HepG2 (cell line): ENCODE measurements around the gene C14orf93. TPM values are rescaled to one million over a fixed set of nuclear protein-coding genes. Genes with fewer than 3 reads are reported as not detected.
A peak's percentile ranks its signal among the peaks of the same experiment; 100 is the strongest.

ENCODE experiments used
- ATF7 ChIP-seq, 2 experiments: fragments of 450-650 bp in 1 of 2; sonication (generic) in 1 of 2; formaldehyde crosslinking in 1 of 2; IDR thresholded peaks; 2 replicates each; pipeline versions ENCODE4 v1.4.0 to v1.6.1; 2016 to 2020; ENCODE audit warnings: antibody characterized with exemption in 1 of 2, mild to moderate bottlenecking in 1 of 2, missing genetic modification reagents in 1 of 2
- BCL3 ChIP-seq: sonication (generic); formaldehyde crosslinking; IDR thresholded peaks from 2 replicates; pipeline ENCODE4 v1.5.1; 2020; ENCODE audit warnings: mild to moderate bottlenecking, missing genetic modification reagents, moderate library complexity
- GATA4 ChIP-seq: sonication (generic); IDR thresholded peaks from 2 replicates; pipeline ENCODE4 v1.6.1; 2016; ENCODE audit warnings: antibody characterized with exemption, low read depth, borderline replicate concordance
- GFI1 ChIP-seq: sonication (generic); formaldehyde crosslinking; IDR thresholded peaks from 2 replicates; pipeline ENCODE4 v1.5.0; 2020; ENCODE audit warnings: missing genetic modification reagents, mild to moderate bottlenecking, borderline replicate concordance
- HNF4G ChIP-seq, 2 experiments: sonication (generic) in 1 of 2; formaldehyde crosslinking in 1 of 2; IDR thresholded peaks; 2 replicates each; pipeline versions ENCODE4 v1.4.0 to v1.6.1; 2011 to 2020; ENCODE audit warnings: borderline replicate concordance in 2 of 2, low read depth in 2 of 2, mild to moderate bottlenecking in 2 of 2, low read length in 1 of 2, missing genetic modification reagents in 1 of 2, moderate library complexity in 1 of 2
- HOXA9 ChIP-seq: sonication (generic); formaldehyde crosslinking; IDR thresholded peaks from 2 replicates; pipeline ENCODE4 v1.8.1; 2022; ENCODE audit warnings: missing genetic modification reagents, mild to moderate bottlenecking, moderate library complexity, borderline replicate concordance
- ISX ChIP-seq: sonication (generic); formaldehyde crosslinking; conservative IDR thresholded peaks from 2 replicates; pipeline ENCODE4 v1.5.0; 2020; ENCODE audit warnings: missing genetic modification reagents
- MAFK ChIP-seq, 2 experiments: IDR thresholded peaks in 1 of 2; conservative IDR thresholded peaks in 1 of 2; 2 replicates each; pipeline ENCODE4 v1.6.1; 2011; ENCODE audit warnings: improper control_type of control experiment in 2 of 2, low read length in 2 of 2
- MTERF4 ChIP-seq: sonication (generic); formaldehyde crosslinking; IDR thresholded peaks from 2 replicates; pipeline ENCODE4 v1.8.0; 2023; ENCODE audit warnings: mild to moderate bottlenecking, missing genetic modification reagents
- PREB ChIP-seq: sonication (generic); formaldehyde crosslinking; IDR thresholded peaks from 2 replicates; pipeline ENCODE4 v1.4.0; 2020; ENCODE audit warnings: missing genetic modification reagents
- RFX5 ChIP-seq: IDR thresholded peaks from 2 replicates; pipeline ENCODE4 v1.6.1; 2011; ENCODE audit warnings: low read depth, low read length, improper control_type of control experiment
- SMAD9 ChIP-seq: sonication (generic); formaldehyde crosslinking; IDR thresholded peaks from 2 replicates; pipeline ENCODE4 v1.5.1; 2020; ENCODE audit warnings: mild to moderate bottlenecking, missing genetic modification reagents
- SOX13 ChIP-seq, 3 experiments: fragments of 450-650 bp in 1 of 3; sonication (generic) in 1 of 3; formaldehyde crosslinking in 1 of 3; IDR thresholded peaks in 2 of 3; conservative IDR thresholded peaks in 1 of 3; 2 replicates each; pipeline versions ENCODE4 v1.5.0 to v1.6.1; 2016 to 2020; ENCODE audit warnings: antibody characterized with exemption in 1 of 3, mild to moderate bottlenecking in 1 of 3, missing compliant biosample characterization in 1 of 3, missing genetic modification reagents in 1 of 3, moderate library complexity in 1 of 3
- XRCC5 ChIP-seq: fragments of 200-400 bp; formaldehyde crosslinking; optimal IDR thresholded peaks from 2 replicates; pipeline ENCODE3; 2017; ENCODE audit warnings: mild to moderate bottlenecking, low read length
- ZBTB20 ChIP-seq: sonication (generic); formaldehyde crosslinking; IDR thresholded peaks from 2 replicates; pipeline ENCODE4 v1.8.1; 2023; ENCODE audit warnings: missing genetic modification reagents, low read depth, mild to moderate bottlenecking, borderline replicate concordance
- ZBTB34 ChIP-seq: sonication (generic); formaldehyde crosslinking; IDR thresholded peaks from 2 replicates; pipeline ENCODE4 v1.8.0; 2022; ENCODE audit warnings: mild to moderate bottlenecking, missing genetic modification reagents
- ZFAT ChIP-seq: sonication (generic); formaldehyde crosslinking; conservative IDR thresholded peaks from 2 replicates; pipeline ENCODE4 v1.8.1; 2023; ENCODE audit warnings: missing genetic modification reagents, inconsistent platforms
- ZFP41 ChIP-seq: sonication (generic); formaldehyde crosslinking; IDR thresholded peaks from 2 replicates; pipeline ENCODE4 v1.4.0; 2020; ENCODE audit warnings: mild to moderate bottlenecking, missing genetic modification reagents, borderline replicate concordance
- ZNF180 ChIP-seq: sonication (generic); formaldehyde crosslinking; IDR thresholded peaks from 2 replicates; pipeline ENCODE4 v1.4.0; 2020; ENCODE audit warnings: low read depth, missing genetic modification reagents, borderline replicate concordance
- ZNF256 ChIP-seq: sonication (generic); formaldehyde crosslinking; conservative IDR thresholded peaks from 2 replicates; pipeline ENCODE4 v1.4.0; 2020; ENCODE audit warnings: missing genetic modification reagents
- ZNF3 ChIP-seq: IDR thresholded peaks from 2 replicates; pipeline ENCODE4 v1.7.0; 2017; ENCODE audit warnings: inconsistent platforms
- ZNF652 ChIP-seq: IDR thresholded peaks from 2 replicates; pipeline ENCODE4 v1.6.1; 2016; ENCODE audit warnings: low read depth, borderline replicate concordance
- ZNF766 ChIP-seq: sonication (generic); formaldehyde crosslinking; IDR thresholded peaks from 2 replicates; pipeline ENCODE4 v1.5.0; 2020; ENCODE audit warnings: missing genetic modification reagents, borderline replicate concordance
- ZNF775 ChIP-seq: sonication (generic); formaldehyde crosslinking; IDR thresholded peaks from 2 replicates; pipeline ENCODE4 v1.4.0; 2020; ENCODE audit warnings: missing genetic modification reagents, mild to moderate bottlenecking, moderate library complexity, borderline replicate concordance
- polyA plus RNA-seq, 8 experiments: library from polyadenylated mRNA; depleted of rRNA in 3 of 8; stranded (reverse) in 7 of 8; unstranded in 1 of 8; fragments of >200 nt; fragmentation: Illumina TruSeq in 4 of 8; extraction: Trizol in 4 of 8; gene quantifications; 2 replicates each; pipeline versions ENCODE4 v1.2.1 to v1.2.3, GENCODE V29; 2011 to 2016; ENCODE audit warnings: low read depth in 4 of 8, missing spikeins in 1 of 8, mixed read lengths in 1 of 8; ENCODE audit not compliant: insufficient read depth in 1 of 8
- total RNA-seq, 5 experiments: library from RNA; depleted of rRNA; stranded (reverse); fragments of >200 nt; fragmentation: Illumina TruSeq; extraction: Trizol; gene quantifications; 2 replicates each; pipeline ENCODE4 v1.2.3, GENCODE V29; 2016; ENCODE audit warnings: low read depth in 1 of 5

Gene C14orf93
- total and polyA plus RNA-seq, 2 of the 13 experiments (the other 11 are each of a cell fraction or from before 2014, with no cell fraction given), result 11.4 to 22.5 TPM

- TF ChIP-seq MTERF4 (no peak), HNF4G (IDR thresholded peaks at IDR 0.05; ENCODE audit: borderline replicate concordance, low read depth, low read length) (no peak), HNF4G (CRISPR knock-in tag; IDR thresholded peaks at IDR 0.05; ENCODE audit: borderline replicate concordance, low read depth) (no peak), SOX13 (IDR thresholded peaks at IDR 0.05) (no peak), SOX13 (CRISPR knock-in tag; conservative IDR thresholded peaks at IDR 0.05 in 1 of 2, IDR thresholded peaks at IDR 0.05 in 1 of 2) (no peak; a peak in 1 of 4 replicates), BCL3 (CRISPR knock-in tag) (0 out of 2 replicates have a peak, but pooled peaks have one; percentile 24), ZNF652 (CRISPR knock-in tag) (0 out of 2 replicates have a peak, but pooled peaks have one; percentile 42), ZNF775 (CRISPR knock-in tag) (no peak), ZFP41 (no peak), ZNF3 (CRISPR knock-in tag) (no peak), ZFAT (no peak), ISX (CRISPR knock-in tag) (no peak), GATA4 (no peak), ZBTB20 (CRISPR knock-in tag) (no peak), RFX5 (no peak), HOXA9 (CRISPR knock-in tag) (no peak), MAFK (conservative IDR thresholded peaks at IDR 0.05 in 1 of 2, IDR thresholded peaks at IDR 0.05 in 1 of 2; ENCODE audit: low read length in 2 of 2) (no peak), ZBTB34 (no peak), ATF7 (IDR thresholded peaks at IDR 0.05) (no peak), ATF7 (CRISPR knock-in tag; IDR thresholded peaks at IDR 0.05) (peak; percentile 5; the same call in 1 of the 2 replicates), PREB (CRISPR knock-in tag) (no peak), XRCC5 (peak; percentile 77), GFI1 (CRISPR knock-in tag) (no peak), ZNF766 (CRISPR knock-in tag) (no peak), SMAD9 (no peak), ZNF256 (CRISPR knock-in tag) (no peak), ZNF180 (no peak)
These were observed 36.5 kb downstream of the C14orf93 start (continued) for GRCh38 chr14:22973217-22974032.
